HepG2 (cell line): ENCODE data around the gene INSR. TPM values are rescaled to one million over a fixed set of nuclear protein-coding genes. Genes with fewer than 3 reads are reported as not detected.

Source experiments
- ATAC-seq: fragments of 200-7000 bp; cut with Tn5 transposase; 3 replicates; pipeline ENCODE4 v1.9.1; 2020; ENCODE audit warnings: mild to moderate bottlenecking, moderate library complexity
- BruUV-seq: library from RNA; stranded (reverse); fragments of 400-500 nt; replicated peaks from 2 replicates; lab custom pipeline; 2021; lab: Mats Ljungman, UMichigan
- CTCF ChIA-PET: fragments of 300-600 bp; formaldehyde crosslinking; extraction: SDS; loops from one replicate; lab custom pipeline; 2021; ENCODE audit warnings: low total read pairs, inconsistent platforms, low intra/inter-chr PET ratio; lab: Yijun Ruan, JAX
- POLR2A ChIA-PET: fragments of 350-600 bp; sonication (Branson Sonifier 250); formaldehyde crosslinking; loops from one replicate; lab custom pipeline; 2020; ENCODE audit warnings: antibody characterized with exemption, inconsistent platforms; lab: Yijun Ruan, JAX
- DNase-seq: peaks from one replicate; pipeline ENCODE4 v3.0.0-alpha.2; 2015; ENCODE audit warnings: low spot score
- FAIRE-seq: peaks from 3 replicates; lab custom pipeline; 2011; peaks lifted over from hg19 to GRCh38; lab: Jason Lieb, UNC
- H2AFZ ChIP-seq: one replicate; pipeline ENCODE4 v1.6.1; 2011; ENCODE audit warnings: low read length, inconsistent platforms
- H3K27ac ChIP-seq: fragments of 300-600 bp; 3 replicates; pipeline ENCODE4 v1.8.0; 2011; ENCODE audit warnings: mixed run types, mild to moderate bottlenecking, mixed read lengths, low read length, inconsistent platforms; ENCODE audit not compliant: insufficient read depth; ENCODE audit errors: extremely low read length
- H3K27me3 ChIP-seq, 2 experiments: fragments of 200-600 bp in 1 of 2; 2 replicates in 1 of 2; 3 replicates in 1 of 2; pipeline versions ENCODE4 v1.6.0 to v1.8.0; 2011; ENCODE audit warnings: low read length in 2 of 2, mild to moderate bottlenecking in 2 of 2, moderate library complexity in 2 of 2, inconsistent platforms in 1 of 2; ENCODE audit not compliant: insufficient read depth in 2 of 2, control insufficient read depth in 1 of 2
- H3K36me3 ChIP-seq, 2 experiments: fragments of 200-600 bp in 1 of 2; replicated peaks in 1 of 2; 2 replicates in 1 of 2; 3 replicates in 1 of 2; pipeline versions ENCODE4 v1.5.1 to v1.8.0; 2011; ENCODE audit warnings: low read length in 2 of 2, inconsistent platforms in 1 of 2; ENCODE audit not compliant: insufficient read depth in 2 of 2, control insufficient read depth in 1 of 2
- H3K4me1 ChIP-seq: 2 replicates; pipeline ENCODE4 v1.5.1; 2012; ENCODE audit warnings: low read length, inconsistent platforms; ENCODE audit not compliant: insufficient read depth
- H3K4me2 ChIP-seq: 2 replicates; pipeline ENCODE4 v1.6.0; 2011; ENCODE audit warnings: low read depth, low read length, inconsistent platforms
- H3K4me3 ChIP-seq, 3 experiments: fragments of 200-600 bp in 1 of 3; sonication (generic), shearing (Covaris generic) in 1 of 3; replicated peaks in 1 of 3; 2 replicates each; pipeline ENCODE4 v1.5.1; 2011 to 2016; ENCODE audit warnings: low read length in 3 of 3, inconsistent platforms in 2 of 3, low read depth in 2 of 3, mild to moderate bottlenecking in 2 of 3, control low read depth in 1 of 3, mixed read lengths in 1 of 3; ENCODE audit not compliant: insufficient read depth in 1 of 3
- H3K79me2 ChIP-seq: one replicate; pipeline ENCODE4 v1.6.1; 2011; ENCODE audit warnings: low read length, inconsistent platforms; ENCODE audit not compliant: insufficient read depth
- H3K9ac ChIP-seq: 2 replicates; pipeline ENCODE4 v1.6.0; 2011; ENCODE audit warnings: mild to moderate bottlenecking, low read depth, low read length, inconsistent platforms; ENCODE audit not compliant: insufficient read depth
- H3K9me3 ChIP-seq: 2 replicates; pipeline ENCODE4 v1.5.1; 2012; ENCODE audit warnings: mild to moderate bottlenecking, low read length
- H4K20me1 ChIP-seq: 2 replicates; pipeline ENCODE4 v1.6.0; 2011; ENCODE audit warnings: inconsistent platforms, mild to moderate bottlenecking, low read length, moderate library complexity; ENCODE audit not compliant: insufficient read depth
- HNF4A ChIP-seq: sonication (generic); formaldehyde crosslinking; IDR thresholded peaks from 2 replicates; pipeline ENCODE4 v1.4.0; 2020; ENCODE audit warnings: missing genetic modification reagents
- MIXL1 ChIP-seq: IDR thresholded peaks from 2 replicates; pipeline ENCODE4 v1.6.1; 2016
- PTBP1 ChIP-seq: fragments of 200-400 bp; formaldehyde crosslinking; IDR thresholded peaks from 2 replicates; pipeline ENCODE4 v1.6.1; 2018; ENCODE audit warnings: low read length, low read depth; ENCODE audit not compliant: poor library complexity, severe bottlenecking
- STAT5B ChIP-seq: sonication (generic); formaldehyde crosslinking; IDR thresholded peaks from 2 replicates; pipeline ENCODE4 v1.4.0; 2020; ENCODE audit warnings: missing genetic modification reagents
- ZNF570 ChIP-seq: sonication (generic); formaldehyde crosslinking; IDR thresholded peaks from 2 replicates; pipeline ENCODE4 v1.4.0; 2020; ENCODE audit warnings: mild to moderate bottlenecking, missing genetic modification reagents, borderline replicate concordance
- ZNF572 ChIP-seq: sonication (generic); formaldehyde crosslinking; IDR thresholded peaks from 2 replicates; pipeline ENCODE4 v1.5.1; 2020; ENCODE audit warnings: mild to moderate bottlenecking, missing genetic modification reagents
- ZNF607 ChIP-seq: sonication (generic); formaldehyde crosslinking; IDR thresholded peaks from 2 replicates; pipeline ENCODE4 v1.5.1; 2020; ENCODE audit warnings: missing genetic modification reagents, mild to moderate bottlenecking, borderline replicate concordance
- ZNF773 ChIP-seq: sonication (generic); formaldehyde crosslinking; IDR thresholded peaks from 2 replicates; pipeline ENCODE4 v1.4.0; 2020; ENCODE audit warnings: missing genetic modification reagents, borderline replicate concordance
- WGBS: methylation state at CpG from one replicate; pipeline ENCODE4 v1.1.6; 2017; ENCODE audit warnings: low lambda C conversion rate; 5-methylcytosine and 5-hydroxymethylcytosine counted together
- in situ Hi-C: cut with HindIII; loops from 2 replicates; pipeline ENCODE4 v1.10.0; 2017; ENCODE audit warnings: low pct_unique_long_range_greater_than_20kb; ENCODE audit not compliant: extremely low pct_ligation_motif_present
- intact Hi-C: fragments of 100-400 bp; cut with micrococcal nuclease; formaldehyde crosslinking; loops from one replicate; pipeline ENCODE4 v1.10.0; 2022; ENCODE audit not compliant: unreplicated experiment
- polyA plus RNA-seq, 8 experiments: library from polyadenylated mRNA; depleted of rRNA in 3 of 8; stranded (reverse) in 7 of 8; unstranded in 1 of 8; fragments of >200 nt; fragmentation: Illumina TruSeq in 4 of 8; extraction: Trizol in 4 of 8; gene quantifications; 2 replicates each; pipeline versions ENCODE4 v1.2.1 to v1.2.3, GENCODE V29; 2011 to 2016; ENCODE audit warnings: low read depth in 4 of 8, missing spikeins in 1 of 8, mixed read lengths in 1 of 8; ENCODE audit not compliant: insufficient read depth in 1 of 8
- total RNA-seq, 5 experiments: library from RNA; depleted of rRNA; stranded (reverse); fragments of >200 nt; fragmentation: Illumina TruSeq; extraction: Trizol; gene quantifications; 2 replicates each; pipeline ENCODE4 v1.2.3, GENCODE V29; 2016; ENCODE audit warnings: low read depth in 1 of 5
- TF ChIP-seq, protein P1 (sequence below): sonication (generic); formaldehyde crosslinking; IDR thresholded peaks from 2 replicates; pipeline ENCODE4 v1.4.0; 2020; ENCODE audit warnings: missing genetic modification reagents
- TF ChIP-seq, protein P2 (sequence below): sonication (generic); formaldehyde crosslinking; IDR thresholded peaks from 2 replicates; pipeline ENCODE4 v1.4.0; 2020; ENCODE audit warnings: missing genetic modification reagents
- TF ChIP-seq, protein P3 (sequence below): sonication (generic); formaldehyde crosslinking; IDR thresholded peaks from 2 replicates; pipeline ENCODE4 v1.8.1; 2023; ENCODE audit warnings: mild to moderate bottlenecking, moderate library complexity, missing genetic modification reagents
- TF ChIP-seq, protein P4 (sequence below): sonication (generic); formaldehyde crosslinking; IDR thresholded peaks from 2 replicates; pipeline ENCODE4 v1.4.0; 2020; ENCODE audit warnings: missing genetic modification reagents

INSR gene
- total and polyA plus RNA-seq, 2 of the 13 experiments (the other 11 are each of a cell fraction or from before 2014, with no cell fraction given): 24.2 to 29.8 TPM

DNA sequence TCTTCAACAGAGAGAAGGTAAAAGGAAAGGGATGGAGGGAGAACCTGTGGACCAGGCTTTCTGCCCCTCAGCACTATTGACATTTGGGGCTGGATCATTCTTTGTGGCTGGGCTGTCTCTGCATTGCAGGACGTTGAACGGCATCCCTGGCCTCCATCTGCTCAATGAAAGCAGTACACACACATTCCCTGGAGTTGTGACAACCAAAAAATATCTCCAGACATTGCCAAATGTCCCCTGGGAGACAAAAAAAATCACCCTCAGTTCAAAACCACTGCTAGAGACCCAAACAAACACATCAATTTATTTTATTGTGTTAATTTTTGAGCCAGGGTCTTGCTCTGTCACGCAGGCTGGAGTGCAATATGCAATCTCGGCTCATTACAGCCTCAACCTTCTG is 43.3 kb downstream of the INSR start:
- no peaks in the 10 kb centered on the region for H3K27me3 ChIP-seq
- DNase-seq: no peak
- in situ Hi-C loops: no loop called here
- ChIA-PET POLR2A (no interaction called here), CTCF (no interaction called here)
- intact Hi-C loops: no loop called here
- H3K27ac ChIP-seq: no peak overlapping the region
- H3K9ac ChIP-seq: no peak overlapping the region
- no TSS peak for BruUV-seq
- TF ChIP-seq ZNF570 (no peak), ZNF607 (no peak)
- H3K79me2 ChIP-seq: peaks cover 38% of the 10 kb centered on the region
- no peak overlapping the region for H2AFZ ChIP-seq
- peaks cover 1 to 13% of the 10 kb centered on the region in 2 experiments; a peak in 2 of 5 replicates for H3K36me3 ChIP-seq
- ATAC-seq: no peak
- no peak for FAIRE-seq
- H4K20me1 ChIP-seq: peaks cover 33% of the 10 kb centered on the region
- 80% methylated on average over 3 of the region's 4 CpGs for WGBS
- H3K4me1 ChIP-seq: peaks cover 8% of the 10 kb centered on the region; the same call in 1 of the 2 replicates
- H3K9me3 ChIP-seq: peaks cover 9% of the 10 kb centered on the region; the same call in 1 of the 2 replicates
- no peak overlapping the region for H3K4me2 ChIP-seq
- no peak overlapping the region for H3K4me3 ChIP-seq

DNA sequence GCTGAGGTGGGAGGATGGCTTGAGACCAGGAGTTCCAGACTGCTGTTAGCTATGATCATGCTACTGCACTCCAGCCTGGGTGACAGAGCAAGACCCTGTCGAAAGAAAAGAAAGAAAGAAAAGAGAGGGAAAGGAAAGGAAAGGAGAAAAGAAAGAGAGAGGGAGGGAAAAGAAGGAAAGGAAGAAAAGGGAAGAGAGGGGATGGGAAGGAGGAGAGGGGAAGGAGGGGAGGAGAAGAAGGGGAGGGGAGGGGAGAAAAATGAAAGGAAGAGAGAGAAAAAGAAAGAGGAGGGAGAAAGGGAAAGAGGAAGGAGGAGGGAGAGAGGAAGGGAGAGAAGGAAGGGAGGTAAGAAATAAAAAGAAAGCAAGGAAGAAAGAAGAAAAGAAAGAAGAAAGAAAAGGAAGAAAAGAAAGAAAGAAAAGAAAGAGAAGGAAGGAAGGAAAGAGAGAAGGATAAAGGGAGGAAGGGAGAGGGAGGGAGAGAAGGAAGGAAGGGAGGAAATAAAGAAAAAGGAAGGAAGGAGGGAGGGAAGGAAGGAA is 44.1 kb downstream of the INSR start:
- peaks cover 9% of the 10 kb centered on the region; the same call in 1 of the 2 replicates for H3K9me3 ChIP-seq
- H3K4me2 ChIP-seq: no peak overlapping the region
- no peak for FAIRE-seq
- H3K27ac ChIP-seq: no peak overlapping the region
- no peak for DNase-seq
- H3K9ac ChIP-seq: no peak overlapping the region
- peaks cover 3 to 13% of the 10 kb centered on the region in 2 experiments; a peak in 3 of 5 replicates for H3K36me3 ChIP-seq
- H4K20me1 ChIP-seq: peaks cover 31% of the 10 kb centered on the region
- H3K79me2 ChIP-seq: peaks cover 38% of the 10 kb centered on the region
- POLR2A ChIA-PET: no interaction called here
- TF ChIP-seq, protein P1, sequence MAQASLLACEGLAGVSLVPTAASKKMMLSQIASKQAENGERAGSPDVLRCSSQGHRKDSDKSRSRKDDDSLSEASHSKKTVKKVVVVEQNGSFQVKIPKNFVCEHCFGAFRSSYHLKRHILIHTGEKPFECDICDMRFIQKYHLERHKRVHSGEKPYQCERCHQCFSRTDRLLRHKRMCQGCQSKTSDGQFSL (CRISPR knock-in tag): no peak
- TF ChIP-seq STAT5B (CRISPR knock-in tag) (no peak), ZNF773 (CRISPR knock-in tag) (no peak), PTBP1 (no peak), MIXL1 (CRISPR knock-in tag) (no peak), HNF4A (no peak), ZNF572 (CRISPR knock-in tag) (no peak)
- TF ChIP-seq, protein P2, sequence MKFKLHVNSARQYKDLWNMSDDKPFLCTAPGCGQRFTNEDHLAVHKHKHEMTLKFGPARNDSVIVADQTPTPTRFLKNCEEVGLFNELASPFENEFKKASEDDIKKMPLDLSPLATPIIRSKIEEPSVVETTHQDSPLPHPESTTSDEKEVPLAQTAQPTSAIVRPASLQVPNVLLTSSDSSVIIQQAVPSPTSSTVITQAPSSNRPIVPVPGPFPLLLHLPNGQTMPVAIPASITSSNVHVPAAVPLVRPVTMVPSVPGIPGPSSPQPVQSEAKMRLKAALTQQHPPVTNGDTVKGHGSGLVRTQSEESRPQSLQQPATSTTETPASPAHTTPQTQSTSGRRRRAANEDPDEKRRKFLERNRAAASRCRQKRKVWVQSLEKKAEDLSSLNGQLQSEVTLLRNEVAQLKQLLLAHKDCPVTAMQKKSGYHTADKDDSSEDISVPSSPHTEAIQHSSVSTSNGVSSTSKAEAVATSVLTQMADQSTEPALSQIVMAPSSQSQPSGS (CRISPR knock-in tag): no peak
- TF ChIP-seq, protein P3, sequence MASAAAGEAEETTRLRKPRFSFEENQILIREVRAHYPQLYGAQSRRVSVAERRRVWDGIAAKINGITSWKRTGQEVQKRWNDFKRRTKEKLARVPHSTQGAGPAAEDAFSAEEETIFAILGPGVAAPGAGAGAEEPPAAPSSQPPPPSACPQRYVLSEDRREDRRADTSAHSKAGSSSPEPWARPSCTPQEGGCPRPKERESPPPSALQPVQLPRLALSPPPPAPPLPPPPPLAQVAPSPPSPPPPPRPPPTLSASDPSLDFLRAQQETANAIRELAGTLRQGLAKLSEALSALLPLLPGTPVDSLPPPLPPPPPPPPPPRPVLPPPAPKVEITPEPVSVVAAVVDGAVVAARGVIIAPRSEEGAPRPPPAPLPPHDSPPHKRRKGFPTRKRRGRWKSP (CRISPR knock-in tag): no peak
- TF ChIP-seq, protein P4, sequence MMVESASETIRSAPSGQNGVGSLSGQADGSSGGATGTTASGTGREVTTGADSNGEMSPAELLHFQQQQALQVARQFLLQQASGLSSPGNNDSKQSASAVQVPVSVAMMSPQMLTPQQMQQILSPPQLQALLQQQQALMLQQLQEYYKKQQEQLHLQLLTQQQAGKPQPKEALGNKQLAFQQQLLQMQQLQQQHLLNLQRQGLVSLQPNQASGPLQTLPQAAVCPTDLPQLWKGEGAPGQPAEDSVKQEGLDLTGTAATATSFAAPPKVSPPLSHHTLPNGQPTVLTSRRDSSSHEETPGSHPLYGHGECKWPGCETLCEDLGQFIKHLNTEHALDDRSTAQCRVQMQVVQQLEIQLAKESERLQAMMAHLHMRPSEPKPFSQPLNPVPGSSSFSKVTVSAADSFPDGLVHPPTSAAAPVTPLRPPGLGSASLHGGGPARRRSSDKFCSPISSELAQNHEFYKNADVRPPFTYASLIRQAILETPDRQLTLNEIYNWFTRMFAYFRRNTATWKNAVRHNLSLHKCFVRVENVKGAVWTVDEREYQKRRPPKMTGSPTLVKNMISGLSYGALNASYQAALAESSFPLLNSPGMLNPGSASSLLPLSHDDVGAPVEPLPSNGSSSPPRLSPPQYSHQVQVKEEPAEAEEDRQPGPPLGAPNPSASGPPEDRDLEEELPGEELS (CRISPR knock-in tag): no peak
- TF ChIP-seq, all 625 proteins: peak for 0
- Histone ChIP-seq H3K4me1 (peaks cover 8% of the 10 kb centered on the region; the same call in 1 of the 2 replicates), H3K4me3 (no peak overlapping the region), H3K27me3 (no peaks in the 10 kb centered on the region), H2AFZ (no peak overlapping the region)
- WGBS: 91% methylated on average over 1 of the region's 1 CpG
- in situ Hi-C loops (no loop called here), intact Hi-C loops (no loop called here)
- no peak for ATAC-seq
- CTCF ChIA-PET: no interaction called here
- BruUV-seq: no TSS peak
